ENCODE results near the gene FAM186B. TPM values are rescaled to one million over a fixed set of nuclear protein-coding genes. Genes with fewer than 3 reads are reported as not detected.
A peak's percentile ranks its signal among the peaks of the same experiment; 100 is the strongest.

Gene FAM186B
- total RNA-seq, 1 experiment from 2014 or later: 0.42 TPM

- Histone ChIP-seq H3K9me2 (ENCODE audit: insufficient read depth) (no peaks in the 10 kb centered on the region), H3K27me3 (ENCODE audit: insufficient read depth, low read length) (no peaks in the 10 kb centered on the region), H3K36me3 (ENCODE audit: control insufficient read depth in 1 of 2, insufficient read depth in 2 of 2, low read length in 2 of 2) (no peaks in the 10 kb centered on the region), H3K4me3 (replicated peaks in 1 of 2; ENCODE audit: low read depth in 1 of 2, low read length in 2 of 2) (no peak overlapping the region), H4K20me1 (ENCODE audit: insufficient read depth) (no peaks in the 10 kb centered on the region), H3K27ac (ENCODE audit: low read depth, low read length) (peak overlapping the region; percentile 41; the same call in 1 of the 2 replicates), H3K4me1 (ENCODE audit: control insufficient read depth in 1 of 2, insufficient read depth in 2 of 2, low read length in 2 of 2) (peaks cover 22 to 63% of the 10 kb centered on the region in 2 experiments), H3K4me2 (ENCODE audit: low read length) (peak overlapping the region; percentile 92), H3K79me2 (ENCODE audit: insufficient read depth, low read length) (no peaks in the 10 kb centered on the region; the same call in 1 of the 2 replicates), H3K9me3 (ENCODE audit: control insufficient read depth in 1 of 2, insufficient read depth in 1 of 2, low read depth in 1 of 2, low read length in 2 of 2) (no peaks in the 10 kb centered on the region), H3K9ac (ENCODE audit: low read length) (no peak overlapping the region), H2AFZ (ENCODE audit: low read depth, low read length, poor library complexity, severe bottlenecking) (no peak overlapping the region)
- ChIA-PET POLR2A (interaction anchor here (0.7 to 1.0 kb wide), 2 partner anchors 116 kb away, joined by 3 to 5 read pairs; partner anchors contain the start of gene TMBIM6), RAD21 (ENCODE audit: low non-redundant PET in 1 of 2, low total read pairs in 2 of 2, uncharacterized antibody in 2 of 2, unreplicated experiment in 2 of 2) (interaction anchor here in 1 of 2 experiments (0.6 kb wide), 1 partner anchor 115 kb away, joined by 3 read pairs; no protein-coding TSS in a partner anchor), CTCF (interaction anchor here (0.9 to 1.9 kb wide), 6 partner anchors 12 to 268 kb away, joined by 3 to 8 read pairs (median 4); partner anchors contain the start of gene TMBIM6)
- ATAC-seq (no peak), DNase-seq (ENCODE audit: low read depth, low spot score) (peak; percentile 7)
- no TSS peak for BruUV-seq (replicated peaks)
- TF ChIP-seq ZFX (IDR thresholded peaks at IDR 0.05): no peak
- no peak for TF ChIP-seq ZBTB33 (IDR thresholded peaks at IDR 0.05; ENCODE audit: extremely low read depth, insufficient replicate concordance, low read length)
- TF ChIP-seq RAD21 (IDR thresholded peaks at IDR 0.05; ENCODE audit: low read depth): no peak
- TF ChIP-seq ZNF274 (IDR thresholded peaks at IDR 0.05; ENCODE audit: low read depth, low read length): no peak
- TF ChIP-seq TCF7L2 (IDR thresholded peaks at IDR 0.05; ENCODE audit: borderline replicate concordance, extremely low read depth, insufficient read depth, insufficient read length): peak; percentile 55
- no peak for TF ChIP-seq CTCF (IDR thresholded peaks at IDR 0.05 in 2 of 3, conservative IDR thresholded peaks at IDR 0.05 in 1 of 3; ENCODE audit: borderline replicate concordance in 1 of 3, insufficient read depth in 1 of 3, low read depth in 2 of 3, low read length in 2 of 3)
- TF ChIP-seq REST (IDR thresholded peaks at IDR 0.05; ENCODE audit: low read depth): no peak
- peak; percentile 50; the same call in 1 of the 2 replicates for TF ChIP-seq CEBPB (IDR thresholded peaks at IDR 0.05; ENCODE audit: low read depth)
- peak; percentile 50 for TF ChIP-seq FOSL1 (IDR thresholded peaks at IDR 0.05; ENCODE audit: low read depth)
- no peak for TF ChIP-seq ELF1 (IDR thresholded peaks at IDR 0.05; ENCODE audit: borderline replicate concordance, low read depth)
- no peak for TF ChIP-seq MAX (IDR thresholded peaks at IDR 0.05)
- no peak for TF ChIP-seq ATF3 (IDR thresholded peaks at IDR 0.05)
- TF ChIP-seq CBX3 (IDR thresholded peaks at IDR 0.05; ENCODE audit: low read depth): no peak
- peak; percentile 43 for TF ChIP-seq JUND (IDR thresholded peaks at IDR 0.05)
- TF ChIP-seq YY1 (IDR thresholded peaks at IDR 0.05; ENCODE audit: extremely low read depth, insufficient replicate concordance, low read depth, low read length): no peak
- no peak for TF ChIP-seq SRF (IDR thresholded peaks at IDR 0.05; ENCODE audit: low read depth)
- no peak for TF ChIP-seq SP1 (IDR thresholded peaks at IDR 0.05; ENCODE audit: low read depth)
- no peak for TF ChIP-seq EZH2phosphoT487 (IDR thresholded peaks at IDR 0.05; ENCODE audit: borderline replicate concordance)
- intact Hi-C loops (cut with micrococcal nuclease): no loop called here
Observed at GRCh38 chr12:49624921-49625577, 19.6 kb upstream of the FAM186B start.
